ENCODE results near the gene CIBAR2. TPM values are rescaled to one million over a fixed set of nuclear protein-coding genes. Genes with fewer than 3 reads are reported as not detected.

The CIBAR2 gene
- total and polyA plus RNA-seq, 10 donors = 0.13 to 2.4 (median 0.35) TPM; not detected in 3

DNA sequence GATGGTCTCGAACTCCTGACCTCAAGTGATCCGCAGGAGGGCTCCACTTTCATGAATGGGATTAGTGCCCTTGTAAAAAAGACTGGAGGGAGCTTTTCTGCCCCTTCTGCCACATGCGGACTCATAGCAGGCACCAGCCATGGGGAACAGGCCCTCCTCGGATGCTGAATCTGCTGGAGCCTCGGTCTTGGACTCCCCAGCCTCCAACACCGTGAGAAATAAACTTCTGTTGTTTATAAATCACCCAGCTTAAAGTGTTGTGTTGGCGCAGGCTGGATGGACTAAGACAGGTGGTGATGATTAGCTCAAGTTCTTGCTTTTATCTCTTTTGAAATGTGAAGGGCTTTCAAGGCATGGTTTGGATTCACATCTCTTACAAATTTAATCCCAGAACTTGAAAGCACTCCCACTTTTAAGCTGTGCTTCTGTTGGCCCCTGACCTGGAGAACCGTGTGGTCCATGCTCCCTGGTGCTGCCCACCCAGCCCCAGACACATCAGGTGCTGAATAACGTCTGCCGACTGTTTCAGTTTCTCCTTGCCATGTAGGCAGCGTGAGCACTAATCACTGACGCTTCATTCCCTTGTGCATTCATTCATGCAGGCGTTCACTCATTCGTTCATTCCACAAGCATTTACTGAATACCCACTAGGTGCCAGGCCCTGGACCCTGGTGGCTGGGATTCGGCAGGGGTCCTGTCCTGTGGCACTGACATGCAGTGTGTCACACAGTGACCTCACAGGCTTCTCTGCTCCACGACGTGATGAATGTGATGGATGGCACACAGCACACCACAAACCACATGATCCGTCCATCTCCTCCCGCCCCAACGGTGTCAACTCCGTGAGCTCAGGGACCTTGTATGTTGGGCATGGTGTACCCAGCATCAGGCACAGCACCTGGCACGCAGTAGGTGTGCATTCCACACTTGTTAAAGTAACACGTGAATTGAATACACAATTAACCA is 8.9 kb downstream of the CIBAR2 start:
- H3K36me3 ChIP-seq = no peaks in the 10 kb centered on the region
- DNase-seq = no peak
- intact Hi-C loops (cut with DNase I; ENCODE audit: low total_unique reads) = no loop called here
- H3K9me3 ChIP-seq = no peaks in the 10 kb centered on the region
- H3K4me3 ChIP-seq = no peak overlapping the region
- no peaks in the 10 kb centered on the region for H3K27me3 ChIP-seq (replicated peaks in 1 of 7)
- peak overlapping the region in 3 of 8 donors; percentile 53 to 68 (median 63) for H3K27ac ChIP-seq
- TF ChIP-seq CTCF (IDR thresholded peaks at IDR 0.05 in 8 of 11, conservative IDR thresholded peaks at IDR 0.05 in 3 of 11) = no peak
- no peak for TF ChIP-seq POLR2AphosphoS5 (IDR thresholded peaks at IDR 0.05)
- TF ChIP-seq POLR2A (IDR thresholded peaks at IDR 0.05) = no peak
- peaks cover 9 to 41% (median 28%) of the 10 kb centered on the region in 6 donors for H3K4me1 ChIP-seq
- 75 to 82% (median 76%) methylated on average over 23 of the region's 23 CpGs for WGBS, 5 donors

DNA sequence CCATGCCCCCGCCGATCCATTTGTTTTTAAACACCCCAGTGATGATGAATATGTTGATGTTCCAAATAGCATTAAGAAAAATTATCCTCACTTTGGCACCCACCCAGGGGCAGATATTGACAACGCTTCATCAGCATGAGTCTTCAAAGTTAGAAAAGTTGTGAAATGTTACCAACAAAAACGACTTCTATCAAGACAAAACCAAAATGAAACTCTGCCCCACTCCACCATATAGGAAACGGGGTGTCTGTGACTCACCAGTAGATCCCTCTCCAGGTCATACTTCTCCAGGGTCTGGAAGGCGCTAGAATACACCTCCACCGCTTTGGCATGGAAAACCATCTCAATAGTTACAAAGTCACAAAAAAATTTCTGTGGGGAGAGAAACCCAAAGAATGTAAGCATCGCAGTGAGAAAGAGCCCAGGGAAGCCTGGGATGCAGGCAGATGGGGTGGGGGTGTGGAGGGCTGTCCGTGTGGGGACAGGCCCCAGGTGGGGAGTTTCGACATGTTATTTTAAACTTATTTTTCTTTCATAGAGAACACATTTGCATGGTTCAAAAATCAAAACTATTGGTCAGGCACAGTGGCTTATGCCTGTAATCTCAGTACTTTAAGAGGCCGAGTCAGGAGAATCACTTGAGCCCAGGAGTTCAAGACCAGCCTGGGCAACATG is 10.2 kb downstream of the CIBAR2 start:
- no peak for DNase-seq
- Histone ChIP-seq H3K36me3 (no peaks in the 10 kb centered on the region), H3K4me1 (peaks cover 9 to 41% (median 28%) of the 10 kb centered on the region in 6 donors), H3K27ac (no peak overlapping the region), H3K27me3 (replicated peaks in 1 of 7) (no peaks in the 10 kb centered on the region), H3K9me3 (no peaks in the 10 kb centered on the region), H3K4me3 (no peak overlapping the region)
- 65 to 80% (median 72%) methylated on average over 11 of the region's 11 CpGs for WGBS, 5 donors
- intact Hi-C loops (cut with DNase I; ENCODE audit: low total_unique reads) = no loop called here
- TF ChIP-seq POLR2AphosphoS5 (IDR thresholded peaks at IDR 0.05) (no peak), POLR2A (IDR thresholded peaks at IDR 0.05) (no peak), CTCF (IDR thresholded peaks at IDR 0.05 in 8 of 11, conservative IDR thresholded peaks at IDR 0.05 in 3 of 11) (no peak)

- Histone ChIP-seq H3K27me3 (replicated peaks in 1 of 7) (peaks cover 0 to under 1% (median 0%) of the 10 kb centered on the region in 7 donors), H3K4me3 (no peak overlapping the region), H3K36me3 (no peaks in the 10 kb centered on the region), H3K4me1 (peaks cover 7 to 35% (median 25%) of the 10 kb centered on the region in 6 donors), H3K9me3 (no peaks in the 10 kb centered on the region), H3K27ac (no peak overlapping the region)
- TF ChIP-seq POLR2A (IDR thresholded peaks at IDR 0.05) (no peak), POLR2AphosphoS5 (IDR thresholded peaks at IDR 0.05) (no peak), CTCF (IDR thresholded peaks at IDR 0.05 in 8 of 11, conservative IDR thresholded peaks at IDR 0.05 in 3 of 11) (no peak)
- no peak for DNase-seq
- 90 to 92% (median 90%) methylated on average over 10 of the region's 10 CpGs for WGBS, 5 donors
- intact Hi-C loops (cut with DNase I; ENCODE audit: low total_unique reads) = no loop called here
Observed at GRCh38 chr16:85100265-85100664, 12.0 kb downstream of the CIBAR2 start.

DNA sequence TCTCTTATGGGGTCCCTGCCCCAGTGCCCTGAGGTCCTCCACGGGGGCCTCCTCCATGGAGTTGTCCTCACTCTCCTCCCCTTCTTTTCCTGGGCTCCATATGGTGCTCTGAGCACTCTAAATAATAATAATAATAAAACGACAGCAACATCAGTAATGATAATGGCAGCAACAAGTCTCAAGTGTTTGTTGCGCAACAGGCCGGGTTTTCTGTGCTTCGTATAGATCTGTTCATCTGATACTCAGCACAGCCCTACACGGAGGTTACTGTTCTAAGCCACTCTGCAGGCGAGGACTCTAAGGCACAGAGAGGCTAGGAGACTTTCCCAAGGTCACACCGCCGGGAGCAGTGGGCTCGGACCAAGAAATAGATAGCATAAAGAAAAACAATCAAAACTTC is 13.7 kb downstream of the CIBAR2 start:
- TF ChIP-seq CTCF (IDR thresholded peaks at IDR 0.05 in 8 of 11, conservative IDR thresholded peaks at IDR 0.05 in 3 of 11) (no peak), POLR2AphosphoS5 (IDR thresholded peaks at IDR 0.05) (no peak), POLR2A (IDR thresholded peaks at IDR 0.05) (no peak)
- WGBS, 5 donors = 71 to 85% (median 81%) methylated on average over 10 of the region's 10 CpGs
- H3K27me3 ChIP-seq (replicated peaks in 1 of 7) = peaks cover 0 to 9% (median 0%) of the 10 kb centered on the region in 7 donors
- no peak overlapping the region for H3K4me3 ChIP-seq
- no peaks in the 10 kb centered on the region for H3K9me3 ChIP-seq
- no peaks in the 10 kb centered on the region for H3K36me3 ChIP-seq
- no peak overlapping the region for H3K27ac ChIP-seq
- intact Hi-C loops (cut with DNase I; ENCODE audit: low total_unique reads) = no loop called here
- peaks cover 0 to 25% (median 12%) of the 10 kb centered on the region in 6 donors for H3K4me1 ChIP-seq
- no peak for DNase-seq
